ENCODE data around the gene CASKIN1. TPM values are rescaled to one million over a fixed set of nuclear protein-coding genes. Genes with fewer than 3 reads are reported as not detected.

The CASKIN1 gene
- total and polyA plus RNA-seq, 10 of the 15 experiments (the other 5 are each of a cell fraction or from before 2014, with no cell fraction given), result 0.03 to 0.33 (median 0.11) TPM; not detected in 5

DNA sequence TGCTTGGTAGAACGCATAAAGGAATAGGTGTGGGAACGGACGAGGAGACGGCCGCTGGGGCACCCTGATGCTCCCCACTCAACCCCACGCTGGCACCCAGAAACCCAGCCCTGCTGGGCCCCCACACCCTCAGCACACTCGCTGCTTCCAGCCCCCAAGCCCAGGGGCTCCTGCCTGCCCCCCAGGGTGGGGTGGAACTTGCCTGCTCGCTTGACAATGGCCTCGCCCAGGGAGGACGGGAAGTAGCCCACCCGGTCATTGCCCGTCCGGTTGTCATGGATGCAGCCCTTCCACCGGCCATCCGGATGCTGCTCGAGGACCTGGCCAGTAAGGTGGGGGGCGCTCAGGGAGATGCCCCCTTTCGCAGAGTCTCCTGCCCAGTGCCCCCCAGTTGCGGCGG is 9.9 kb downstream of the CASKIN1 start (continued):
- TF ChIP-seq RFX5 (IDR thresholded peaks at IDR 0.05; ENCODE audit: low read depth, low read length), result no peak
- no peak for TF ChIP-seq SREBF1 (IDR thresholded peaks at IDR 0.05; ENCODE audit: low read length)
- no peak for TF ChIP-seq ESRRA (IDR thresholded peaks at IDR 0.05; ENCODE audit: low read length)
- no peak for TF ChIP-seq RUNX3 (IDR thresholded peaks at IDR 0.05; ENCODE audit: low read length)
- TF ChIP-seq, protein P1, sequence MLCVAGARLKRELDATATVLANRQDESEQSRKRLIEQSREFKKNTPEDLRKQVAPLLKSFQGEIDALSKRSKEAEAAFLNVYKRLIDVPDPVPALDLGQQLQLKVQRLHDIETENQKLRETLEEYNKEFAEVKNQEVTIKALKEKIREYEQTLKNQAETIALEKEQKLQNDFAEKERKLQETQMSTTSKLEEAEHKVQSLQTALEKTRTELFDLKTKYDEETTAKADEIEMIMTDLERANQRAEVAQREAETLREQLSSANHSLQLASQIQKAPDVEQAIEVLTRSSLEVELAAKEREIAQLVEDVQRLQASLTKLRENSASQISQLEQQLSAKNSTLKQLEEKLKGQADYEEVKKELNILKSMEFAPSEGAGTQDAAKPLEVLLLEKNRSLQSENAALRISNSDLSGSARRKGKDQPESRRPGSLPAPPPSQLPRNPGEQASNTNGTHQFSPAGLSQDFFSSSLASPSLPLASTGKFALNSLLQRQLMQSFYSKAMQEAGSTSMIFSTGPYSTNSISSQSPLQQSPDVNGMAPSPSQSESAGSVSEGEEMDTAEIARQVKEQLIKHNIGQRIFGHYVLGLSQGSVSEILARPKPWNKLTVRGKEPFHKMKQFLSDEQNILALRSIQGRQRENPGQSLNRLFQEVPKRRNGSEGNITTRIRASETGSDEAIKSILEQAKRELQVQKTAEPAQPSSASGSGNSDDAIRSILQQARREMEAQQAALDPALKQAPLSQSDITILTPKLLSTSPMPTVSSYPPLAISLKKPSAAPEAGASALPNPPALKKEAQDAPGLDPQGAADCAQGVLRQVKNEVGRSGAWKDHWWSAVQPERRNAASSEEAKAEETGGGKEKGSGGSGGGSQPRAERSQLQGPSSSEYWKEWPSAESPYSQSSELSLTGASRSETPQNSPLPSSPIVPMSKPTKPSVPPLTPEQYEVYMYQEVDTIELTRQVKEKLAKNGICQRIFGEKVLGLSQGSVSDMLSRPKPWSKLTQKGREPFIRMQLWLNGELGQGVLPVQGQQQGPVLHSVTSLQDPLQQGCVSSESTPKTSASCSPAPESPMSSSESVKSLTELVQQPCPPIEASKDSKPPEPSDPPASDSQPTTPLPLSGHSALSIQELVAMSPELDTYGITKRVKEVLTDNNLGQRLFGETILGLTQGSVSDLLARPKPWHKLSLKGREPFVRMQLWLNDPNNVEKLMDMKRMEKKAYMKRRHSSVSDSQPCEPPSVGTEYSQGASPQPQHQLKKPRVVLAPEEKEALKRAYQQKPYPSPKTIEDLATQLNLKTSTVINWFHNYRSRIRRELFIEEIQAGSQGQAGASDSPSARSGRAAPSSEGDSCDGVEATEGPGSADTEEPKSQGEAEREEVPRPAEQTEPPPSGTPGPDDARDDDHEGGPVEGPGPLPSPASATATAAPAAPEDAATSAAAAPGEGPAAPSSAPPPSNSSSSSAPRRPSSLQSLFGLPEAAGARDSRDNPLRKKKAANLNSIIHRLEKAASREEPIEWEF (IDR thresholded peaks at IDR 0.05; ENCODE audit: insufficient replicate concordance, low read depth, low read length), result no peak
- TF ChIP-seq TBL1XR1 (IDR thresholded peaks at IDR 0.05; ENCODE audit: low read depth, low read length), result no peak
- TF ChIP-seq, protein P2, sequence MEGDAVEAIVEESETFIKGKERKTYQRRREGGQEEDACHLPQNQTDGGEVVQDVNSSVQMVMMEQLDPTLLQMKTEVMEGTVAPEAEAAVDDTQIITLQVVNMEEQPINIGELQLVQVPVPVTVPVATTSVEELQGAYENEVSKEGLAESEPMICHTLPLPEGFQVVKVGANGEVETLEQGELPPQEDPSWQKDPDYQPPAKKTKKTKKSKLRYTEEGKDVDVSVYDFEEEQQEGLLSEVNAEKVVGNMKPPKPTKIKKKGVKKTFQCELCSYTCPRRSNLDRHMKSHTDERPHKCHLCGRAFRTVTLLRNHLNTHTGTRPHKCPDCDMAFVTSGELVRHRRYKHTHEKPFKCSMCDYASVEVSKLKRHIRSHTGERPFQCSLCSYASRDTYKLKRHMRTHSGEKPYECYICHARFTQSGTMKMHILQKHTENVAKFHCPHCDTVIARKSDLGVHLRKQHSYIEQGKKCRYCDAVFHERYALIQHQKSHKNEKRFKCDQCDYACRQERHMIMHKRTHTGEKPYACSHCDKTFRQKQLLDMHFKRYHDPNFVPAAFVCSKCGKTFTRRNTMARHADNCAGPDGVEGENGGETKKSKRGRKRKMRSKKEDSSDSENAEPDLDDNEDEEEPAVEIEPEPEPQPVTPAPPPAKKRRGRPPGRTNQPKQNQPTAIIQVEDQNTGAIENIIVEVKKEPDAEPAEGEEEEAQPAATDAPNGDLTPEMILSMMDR (IDR thresholded peaks at IDR 0.05 in 2 of 3, conservative IDR thresholded peaks at IDR 0.05 in 1 of 3; ENCODE audit: control insufficient read depth in 2 of 3, extremely low read depth in 1 of 3, insufficient read depth in 1 of 3, low read depth in 3 of 3, low read length in 3 of 3), result no peak
- no peak for TF ChIP-seq SIN3A (IDR thresholded peaks at IDR 0.05; ENCODE audit: low read depth, low read length)
